HG02884 (cell line): Measurements from ENCODE around the gene SLBP.
"Not testable (repeated sequence)": the region's sequence is repeated elsewhere in the genome, so short reads cannot be mapped to it uniquely, and the experiment has no call there.

ENCODE experiments used
- ATAC-seq: cut with Tn5 transposase; IDR thresholded peaks from one replicate; pipeline ENCODE4 v1.9.1; 2021; ENCODE audit warnings: mild to moderate bottlenecking, moderate library complexity; ENCODE audit not compliant: unreplicated experiment

Gene SLBP

DNA sequence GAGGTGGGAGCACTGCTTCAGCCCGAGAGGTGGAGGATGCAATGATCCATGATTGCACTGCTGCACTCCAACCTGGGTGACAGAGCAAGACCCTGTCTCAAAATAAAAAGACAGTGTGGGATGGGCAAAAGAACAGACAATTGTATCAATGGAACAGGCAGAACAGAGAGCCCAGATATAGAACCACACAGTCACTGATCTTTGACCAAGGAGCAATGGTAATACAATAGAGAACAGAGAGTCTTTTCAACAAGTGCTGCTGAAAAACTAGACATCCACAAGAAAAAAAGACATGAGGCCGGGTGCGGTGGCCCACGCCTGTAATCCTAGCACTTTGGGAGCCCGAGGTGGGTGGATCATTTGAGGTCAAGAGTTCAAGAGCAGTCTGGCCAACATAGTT is 33.9 kb downstream of the SLBP start:
- ATAC-seq: no peak

DNA sequence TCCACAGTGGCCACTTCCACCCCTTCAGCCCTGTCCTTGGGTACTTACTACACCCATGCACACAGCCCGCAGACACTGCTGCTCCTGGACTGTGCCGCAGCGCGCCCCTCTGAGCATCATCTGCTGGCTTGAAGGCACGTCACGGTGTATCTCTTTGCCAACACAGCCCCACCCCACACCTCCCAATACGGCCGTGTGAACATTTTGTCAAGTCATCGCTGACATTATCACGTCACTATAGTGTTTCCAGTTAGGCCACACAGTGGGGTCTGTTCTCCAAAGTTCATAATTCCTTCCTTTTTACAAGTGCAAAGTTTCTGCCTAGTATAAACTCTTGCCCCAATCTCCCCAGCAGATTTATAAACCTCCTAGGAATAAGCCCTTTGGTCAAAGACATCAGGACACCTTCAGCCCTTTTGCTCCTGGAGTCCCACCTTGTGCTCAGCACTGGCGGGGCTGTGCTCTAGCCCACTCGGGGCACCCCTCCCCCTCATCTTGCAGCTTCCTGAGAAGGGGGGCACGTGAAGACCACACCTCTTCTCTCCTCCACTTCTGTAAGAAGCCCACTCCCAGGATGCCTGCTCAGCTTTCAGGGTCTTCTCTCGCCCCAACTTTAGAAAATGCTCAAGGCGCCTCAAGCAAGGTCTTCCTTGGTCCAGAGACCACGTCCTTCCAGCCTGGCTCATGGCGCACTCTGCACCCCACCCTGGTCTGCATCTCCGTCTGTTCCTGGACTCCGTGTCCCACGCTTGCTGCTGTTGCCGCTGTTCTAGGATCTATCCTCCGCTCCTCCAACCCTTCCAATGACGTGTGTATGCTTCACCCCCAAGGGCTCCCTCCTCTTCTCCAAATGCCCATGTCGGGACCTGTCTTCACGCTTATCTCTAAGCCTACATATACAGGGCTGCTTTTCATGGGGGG is 35.3 kb downstream of the SLBP start:
- ATAC-seq: no peak

GRCh38 chr4:1675802-1676137 is 36.3 kb downstream of the SLBP start:
- ATAC-seq: no peak

- no peak for ATAC-seq
These were observed 36.9 kb downstream of the SLBP start for GRCh38 chr4:1675136-1675801.

DNA sequence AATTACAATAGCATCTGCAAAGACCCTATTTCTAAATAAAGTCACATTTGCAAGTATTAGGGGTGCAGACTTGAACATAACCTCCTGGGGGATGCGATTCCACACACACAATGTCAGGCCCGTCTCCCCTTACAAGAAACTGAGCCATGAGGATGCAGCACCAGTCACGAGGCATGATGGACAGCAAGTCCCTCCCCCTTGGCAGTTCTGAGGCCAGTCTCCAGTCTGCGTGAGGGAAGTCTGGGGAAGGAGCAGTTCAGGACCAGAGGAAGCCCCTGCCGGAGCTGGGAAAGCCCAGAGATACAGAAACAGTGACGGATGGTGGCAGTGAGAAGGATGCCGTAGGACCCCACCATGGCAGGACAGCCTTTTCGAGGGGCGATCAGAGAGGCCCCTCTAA is 37.4 kb downstream of the SLBP start:
- ATAC-seq: no peak

DNA sequence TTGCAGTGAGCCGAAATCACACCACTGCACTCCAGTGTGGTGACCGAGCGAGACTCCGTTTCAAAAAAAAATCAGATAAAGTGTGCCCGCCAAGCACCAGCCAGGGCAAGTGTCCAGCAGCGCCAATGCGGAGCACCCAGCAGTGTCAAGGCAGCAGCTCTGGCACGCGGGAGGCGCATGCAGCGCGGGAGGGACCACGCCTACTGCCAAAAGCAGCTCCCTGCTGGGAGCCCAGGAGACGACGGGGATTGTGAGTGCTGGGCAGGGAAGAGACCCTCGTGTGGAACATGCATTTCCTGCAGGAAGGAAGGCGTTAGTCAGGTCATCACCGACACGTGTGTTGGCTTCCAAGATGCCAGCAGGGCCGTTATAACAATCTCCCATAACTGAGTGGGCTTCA is 38.4 kb downstream of the SLBP start:
- ATAC-seq: no peak

GRCh38 chr4:1671011-1671410 is 41.1 kb downstream of the SLBP start:
- ATAC-seq: not testable (repeated sequence)

DNA sequence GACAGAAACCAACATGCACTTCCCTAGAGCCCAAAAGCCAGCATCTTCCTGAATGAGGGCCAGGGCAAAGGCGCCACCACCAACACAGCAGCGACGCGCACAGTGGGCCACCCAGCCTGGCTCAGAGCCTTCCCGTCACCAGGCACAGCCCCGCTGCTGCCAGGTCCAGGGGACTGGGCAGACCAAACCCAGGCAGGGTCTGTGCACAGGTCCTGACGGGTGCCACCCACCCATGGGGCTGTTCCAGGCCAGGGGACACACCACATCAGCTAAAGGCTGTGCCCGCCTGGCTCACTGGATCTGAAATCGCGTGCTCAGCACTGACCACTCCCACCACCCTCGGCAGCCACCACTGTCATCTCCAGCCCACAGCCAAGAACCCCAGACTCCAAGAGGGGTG is 41.8 kb downstream of the SLBP start:
- no peak for ATAC-seq

DNA sequence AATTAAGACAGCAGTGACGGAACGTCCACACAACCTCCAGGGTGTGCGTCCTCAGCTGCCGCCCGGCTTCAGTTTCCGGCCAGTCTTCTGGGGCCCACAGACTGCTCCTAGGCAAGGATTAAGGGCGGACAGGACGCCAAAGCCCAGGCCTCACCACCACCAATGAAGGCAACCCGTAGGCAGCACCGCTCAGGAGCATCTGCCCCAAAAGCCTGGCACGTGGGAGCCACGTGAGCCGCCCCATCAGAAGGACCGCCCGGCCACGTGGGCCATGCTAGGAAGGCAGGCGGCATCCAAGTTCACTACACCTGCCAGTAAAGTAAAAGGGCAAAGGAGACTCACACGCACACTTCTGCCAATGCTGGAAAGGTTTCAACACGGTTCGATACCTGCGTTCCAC is 42.3 kb downstream of the SLBP start:
- no peak for ATAC-seq

- ATAC-seq: no peak
These were observed 42.8 kb downstream of the SLBP start for GRCh38 chr4:1669270-1669669.

DNA sequence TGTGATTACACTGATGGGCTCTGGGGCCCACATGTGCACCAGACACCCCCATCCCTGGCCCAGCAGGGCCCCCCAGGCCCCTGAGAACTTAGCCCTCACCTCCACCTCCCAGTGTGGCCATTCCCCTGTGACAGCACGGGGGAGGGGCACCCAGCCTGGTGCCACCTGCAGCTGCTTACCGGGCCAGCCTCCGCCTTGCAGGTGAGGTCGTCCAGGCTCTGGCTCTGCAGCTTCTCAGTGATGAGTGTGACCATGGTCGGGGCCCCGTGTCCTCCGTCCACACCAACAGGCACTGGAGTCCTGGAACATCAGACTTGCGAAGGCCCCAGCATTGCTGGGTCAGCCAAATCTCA is 43.7 kb downstream of the SLBP start:
- ATAC-seq: no peak

GRCh38 chr4:1667273-1667672 is 44.8 kb downstream of the SLBP start:
- no peak for ATAC-seq

DNA sequence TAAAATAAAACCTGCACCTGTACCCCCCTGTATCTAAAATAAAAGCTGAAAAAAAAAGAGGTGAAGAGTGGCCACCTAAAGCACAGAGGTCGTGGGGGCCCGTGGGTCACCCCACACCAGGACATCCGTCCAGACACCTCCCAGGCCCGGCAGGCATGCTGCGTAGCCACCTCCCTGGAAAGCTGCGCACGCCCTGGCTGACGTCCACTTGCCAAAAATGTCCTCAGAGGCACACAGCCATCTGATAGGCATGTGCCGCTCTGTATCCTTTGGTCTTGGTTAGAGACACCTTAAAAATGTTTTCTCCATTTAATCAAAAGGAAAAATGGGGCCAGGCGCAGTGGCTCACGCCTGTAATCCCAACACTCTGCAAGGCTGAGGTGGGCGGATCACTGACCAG is 45.7 kb downstream of the SLBP start:
- ATAC-seq: no peak

GRCh38 chr4:1664141-1664540 is 48.0 kb downstream of the SLBP start:
- no peak for ATAC-seq

DNA sequence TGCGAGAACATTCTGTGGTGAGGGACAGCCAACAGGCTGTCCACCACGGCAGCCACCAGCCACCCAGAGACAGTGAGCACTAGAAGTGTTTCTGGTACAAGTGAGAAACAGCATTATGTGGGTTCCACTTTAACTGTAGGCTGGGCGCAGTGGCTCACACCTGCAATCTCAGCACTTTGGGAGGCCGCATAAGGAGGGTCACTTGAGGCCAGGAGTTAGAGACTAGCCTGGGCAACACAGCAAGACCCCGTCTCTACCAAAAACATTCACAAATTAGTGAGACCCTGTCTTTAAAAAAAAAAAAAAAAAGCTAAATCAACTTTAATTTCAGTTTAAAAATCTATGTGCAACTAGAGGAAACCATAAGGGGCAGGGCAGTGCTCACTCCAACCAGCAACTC is 48.6 kb downstream of the SLBP start:
- ATAC-seq: no peak

DNA sequence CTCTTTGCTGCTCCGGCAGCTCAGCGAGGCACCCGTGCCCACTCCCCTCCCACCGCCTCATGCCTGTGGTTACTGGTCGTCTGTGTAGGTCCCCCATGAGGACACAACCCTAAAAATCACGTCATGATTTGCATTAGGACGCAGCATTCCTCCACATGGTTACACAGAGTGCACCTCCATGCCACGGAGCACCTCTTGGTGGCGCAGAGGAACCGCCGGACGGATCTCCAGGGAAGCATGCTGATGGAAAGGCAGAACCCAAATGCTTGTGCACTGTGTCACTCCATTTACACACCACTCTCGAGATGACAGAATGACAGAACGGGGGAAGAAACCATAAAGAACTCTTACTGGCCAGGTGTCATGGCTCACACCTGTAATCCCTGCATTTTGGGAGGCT is 50.4 kb downstream of the SLBP start:
- ATAC-seq: no peak

GRCh38 chr4:1660948-1661677 is 51.0 kb downstream of the SLBP start:
- ATAC-seq: no peak

DNA sequence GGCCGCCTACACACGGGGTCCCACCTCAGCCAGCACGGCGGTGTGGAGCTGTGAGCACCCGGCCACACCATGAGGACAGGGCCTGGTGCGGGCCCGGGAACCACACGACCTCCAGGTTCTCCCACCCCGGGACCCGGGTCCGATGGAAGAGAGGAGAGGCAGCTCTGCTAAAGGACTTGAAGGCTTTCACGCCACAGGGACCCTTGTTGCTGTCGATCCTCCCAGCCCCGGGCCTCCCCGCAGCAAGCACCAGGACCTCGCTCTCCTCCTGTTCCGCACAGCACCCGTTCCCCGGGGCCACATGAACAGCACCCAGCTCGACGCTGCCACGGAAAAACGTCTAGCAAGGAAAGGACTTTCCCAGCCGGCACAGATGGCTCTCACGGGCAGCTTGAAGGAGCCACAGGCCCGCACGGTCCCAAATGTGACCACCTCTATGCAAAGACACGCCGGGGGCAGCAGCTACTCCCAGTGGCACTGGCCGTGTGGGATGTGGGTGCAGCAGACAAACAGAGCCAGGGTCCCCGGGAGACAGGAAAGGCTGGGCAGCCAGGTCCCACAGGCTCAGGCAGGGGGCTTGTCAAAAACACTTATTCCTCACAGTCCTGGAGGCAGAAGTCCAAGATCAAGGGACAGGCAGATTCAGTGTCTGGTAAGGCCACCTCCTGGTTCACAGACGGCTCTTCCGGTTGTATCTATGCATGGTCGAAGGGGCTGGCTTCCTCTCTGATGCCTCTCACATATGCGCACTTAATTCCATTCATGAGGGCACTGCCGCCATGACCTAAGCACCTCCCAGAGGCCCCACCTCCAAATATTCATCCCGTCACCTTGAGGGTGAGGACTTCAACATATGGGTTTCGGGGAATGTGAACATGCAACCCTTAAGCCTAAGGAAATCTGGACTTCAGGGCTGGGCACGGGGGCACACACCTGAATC is 52.7 kb downstream of the SLBP start:
- ATAC-seq: no peak

GRCh38 chr4:1658581-1658980 is 53.5 kb downstream of the SLBP start:
- ATAC-seq: no peak

GRCh38 chr4:1658146-1658545 is 54.0 kb downstream of the SLBP start:
- no peak for ATAC-seq

DNA sequence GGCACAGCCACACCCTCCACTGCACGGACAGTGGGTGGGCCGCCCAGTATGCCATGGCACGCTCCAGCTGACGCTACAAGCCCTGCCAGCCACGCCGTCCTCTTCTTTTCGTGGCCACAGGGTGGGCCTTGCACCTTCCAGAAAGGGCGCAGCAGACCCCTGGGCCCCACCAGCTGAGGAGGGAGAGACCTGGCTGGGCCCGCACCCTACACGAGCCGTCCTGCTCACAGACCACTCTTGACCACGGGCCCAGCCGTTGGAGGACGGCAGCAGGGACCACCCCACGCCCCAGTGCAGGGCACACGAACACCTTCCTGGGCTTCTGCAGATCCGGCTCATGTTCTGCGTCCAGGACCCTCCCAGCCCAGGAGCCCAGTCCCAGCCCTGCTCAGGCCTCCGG is 55.1 kb downstream of the SLBP start:
- no peak for ATAC-seq
